Astrocyte of the cerebellum (primary cell): Measurements from ENCODE around the gene CDH18.

Experiments
- DNase-seq: peaks from one replicate; pipeline ENCODE4 v3.0.0-alpha.2; 2011; ENCODE audit warnings: low read depth
- H3K4me3 ChIP-seq: 2 replicates; pipeline ENCODE4 v1.5.1; 2011; ENCODE audit warnings: mild to moderate bottlenecking, low read depth, low read length, moderate library complexity
- CTCF ChIP-seq: IDR thresholded peaks from 2 replicates; pipeline ENCODE4 v1.5.1; 2012; ENCODE audit warnings: low read length, low read depth, moderate library complexity, mild to moderate bottlenecking; ENCODE audit errors: missing control alignments
- in situ Hi-C: cut with HindIII; loops from 2 replicates; pipeline ENCODE4 v1.10.0; 2017; ENCODE audit warnings: low sequenced_read_pairs

CDH18 gene

GRCh38 chr5:19497229-19497815 is 490.7 kb downstream of the CDH18 start:
- in situ Hi-C loops, result no loop called here
- H3K4me3 ChIP-seq, result no peak overlapping the region
- DNase-seq, result no peak
- no peak for TF ChIP-seq CTCF

DNA sequence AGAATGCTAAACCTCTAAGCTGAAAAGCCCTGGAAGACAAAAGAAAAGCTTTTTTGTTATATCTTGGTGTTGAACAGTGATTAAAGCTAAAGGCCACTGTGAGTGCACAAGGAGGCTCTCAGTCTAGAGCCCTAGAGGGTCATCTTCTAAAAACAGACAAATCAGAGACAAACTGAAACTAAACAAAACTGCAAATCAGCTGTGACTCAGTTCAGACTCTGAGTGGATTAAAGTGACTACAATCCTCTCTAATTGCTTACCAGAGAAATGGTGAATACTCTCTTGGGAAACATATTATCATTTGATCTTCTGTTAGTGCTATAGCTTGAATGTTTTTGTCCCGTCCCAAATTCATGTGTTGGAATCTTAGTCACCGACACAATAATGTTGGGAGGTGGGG is 491.9 kb downstream of the CDH18 start:
- in situ Hi-C loops, result no loop called here

GRCh38 chr5:19492861-19493260 is 495.1 kb downstream of the CDH18 start:
- in situ Hi-C loops, result no loop called here
- TF ChIP-seq CTCF, result no peak
- no peak overlapping the region for H3K4me3 ChIP-seq
- DNase-seq, result no peak

More for the DNA sequence above, 491.9 kb downstream of the CDH18 start:
- no peak for TF ChIP-seq CTCF
- no peak for DNase-seq
- no peak overlapping the region for H3K4me3 ChIP-seq

DNA sequence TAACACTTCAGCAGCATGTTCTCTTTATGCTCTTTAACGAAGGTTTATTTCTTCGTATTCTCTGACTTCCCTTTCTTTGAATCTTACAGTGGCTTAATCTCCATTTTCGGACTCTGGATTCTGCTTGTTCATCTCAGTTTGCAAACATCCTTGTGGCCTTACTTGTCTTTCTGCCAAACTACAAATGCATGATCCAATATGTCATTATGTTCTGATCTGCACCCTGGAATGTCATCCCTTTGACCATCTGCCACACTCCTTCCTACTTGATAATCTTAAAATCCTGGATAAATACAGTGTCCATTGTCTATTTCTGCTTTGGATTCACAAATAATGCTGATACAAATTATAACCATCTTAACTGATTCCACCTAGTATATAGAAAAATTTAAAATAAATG is 499.2 kb downstream of the CDH18 start:
- in situ Hi-C loops, result no loop called here
- DNase-seq, result no peak
- no peak for TF ChIP-seq CTCF
- H3K4me3 ChIP-seq, result no peak overlapping the region

DNA sequence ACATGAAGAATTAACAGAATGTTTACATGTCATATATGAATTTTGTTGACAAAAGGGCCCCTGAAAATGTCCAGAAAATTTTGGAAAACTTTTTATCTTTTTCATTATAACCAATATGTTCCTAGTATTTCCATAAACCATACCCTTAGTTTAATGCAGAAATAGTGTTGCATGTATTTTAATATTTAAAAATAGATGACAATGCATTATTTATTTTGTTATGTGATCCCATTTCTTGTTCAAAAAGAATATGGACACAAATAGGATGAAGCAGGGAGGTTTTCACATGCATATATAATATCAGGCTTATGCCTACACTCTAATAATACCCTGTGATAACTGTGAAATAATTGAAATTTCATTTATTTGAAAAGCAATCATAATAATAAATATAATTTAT is 500.5 kb downstream of the CDH18 start:
- TF ChIP-seq CTCF, result no peak
- no peak overlapping the region for H3K4me3 ChIP-seq
- in situ Hi-C loops, result no loop called here

GRCh38 chr5:19479562-19479961 is 508.4 kb downstream of the CDH18 start:
- DNase-seq, result no peak
- H3K4me3 ChIP-seq, result no peak overlapping the region
- TF ChIP-seq CTCF, result no peak
- in situ Hi-C loops, result no loop called here

More for the DNA sequence above, 500.5 kb downstream of the CDH18 start:
- no peak for DNase-seq
